GM23338 (cell line): ENCODE results near the gene CACNA2D3. TPM values are rescaled to one million over a fixed set of nuclear protein-coding genes. Genes with fewer than 3 reads are reported as not detected.

Source experiments
- ATAC-seq: fragments of 200-7000 bp; cut with Tn5 transposase; 3 replicates; pipeline ENCODE4 v1.9.1; 2020
- DNase-seq: peaks from one replicate; pipeline ENCODE4 v3.0.0-alpha.2; 2015; ENCODE audit warnings: low spot score
- H2AFZ ChIP-seq: fragments of 200-600 bp; sonication (generic); 2 replicates; pipeline ENCODE4 v1.8.0; 2016; ENCODE audit warnings: antibody characterized with exemption, mild to moderate bottlenecking, moderate library complexity
- H3F3A ChIP-seq: fragments of 200-600 bp; sonication (generic); replicated peaks from 2 replicates; pipeline ENCODE4 v1.8.0; 2017; ENCODE audit warnings: antibody characterized with exemption, mixed run types, low read depth
- H3K27ac ChIP-seq: fragments of 200-600 bp; sonication (generic); 2 replicates; pipeline ENCODE4 v1.6.1; 2016; ENCODE audit warnings: low read depth
- H3K27me3 ChIP-seq: fragments of 200-600 bp; sonication (generic); 2 replicates; pipeline ENCODE4 v1.8.0; 2016; ENCODE audit warnings: mild to moderate bottlenecking, mixed run types, moderate library complexity; ENCODE audit not compliant: insufficient read depth
- H3K36me3 ChIP-seq: fragments of 200-600 bp; sonication (generic); 2 replicates; pipeline ENCODE4 v1.8.0; 2016; ENCODE audit warnings: mild to moderate bottlenecking; ENCODE audit not compliant: insufficient read depth
- H3K4me1 ChIP-seq: fragments of 200-600 bp; sonication (generic); 2 replicates; pipeline ENCODE4 v1.8.0; 2016; ENCODE audit warnings: mild to moderate bottlenecking, moderate library complexity; ENCODE audit not compliant: insufficient read depth
- H3K4me2 ChIP-seq: fragments of 200-600 bp; sonication (generic); 2 replicates; pipeline ENCODE4 v1.7.1; 2017; ENCODE audit warnings: mixed run types
- H3K4me3 ChIP-seq: fragments of 200-600 bp; sonication (generic); 2 replicates; pipeline ENCODE4 v1.6.1; 2016; ENCODE audit warnings: mixed run types
- H3K79me2 ChIP-seq: fragments of 200-600 bp; sonication (generic); replicated peaks from 2 replicates; pipeline ENCODE4 v1.8.0; 2017; ENCODE audit warnings: mild to moderate bottlenecking; ENCODE audit not compliant: insufficient read depth
- H3K9me2 ChIP-seq: fragments of 200-600 bp; sonication (generic); 2 replicates; pipeline ENCODE4 v1.8.0; 2017; ENCODE audit not compliant: insufficient read depth
- H4K20me1 ChIP-seq: fragments of 200-600 bp; sonication (generic); replicated peaks from 2 replicates; pipeline ENCODE4 v1.8.0; 2017; ENCODE audit warnings: mild to moderate bottlenecking; ENCODE audit not compliant: insufficient read depth
- H3K27ac Mint-ChIP-seq: 2 replicates; pipeline ENCODE4 v1.8.0; 2020; ENCODE audit warnings: inconsistent platforms, mild to moderate bottlenecking, moderate library complexity, mixed read lengths
- H3K27me3 Mint-ChIP-seq: 3 replicates; pipeline ENCODE4 v1.8.0; 2022; ENCODE audit warnings: low read depth, mild to moderate bottlenecking, moderate library complexity, mixed read lengths, inconsistent platforms; ENCODE audit not compliant: insufficient read depth, poor library complexity
- H3K36me3 Mint-ChIP-seq: 3 replicates; pipeline ENCODE4 v1.8.0; 2021; ENCODE audit warnings: low read depth, mild to moderate bottlenecking, inconsistent platforms, moderate library complexity, mixed read lengths
- H3K4me1 Mint-ChIP-seq: 3 replicates; pipeline ENCODE4 v1.8.0; 2020; ENCODE audit warnings: mild to moderate bottlenecking, inconsistent platforms, mixed read lengths
- H3K4me3 Mint-ChIP-seq: 3 replicates; pipeline ENCODE4 v1.8.0; 2021; ENCODE audit warnings: moderate library complexity, mild to moderate bottlenecking, inconsistent platforms, mixed read lengths
- H3K9me3 Mint-ChIP-seq: 3 replicates; pipeline ENCODE4 v1.8.0; 2020; ENCODE audit warnings: moderate library complexity, mild to moderate bottlenecking, inconsistent platforms, mixed read lengths
- CREB1 ChIP-seq: fragments of 250-450 bp; sonication (Bioruptor Pico); IDR thresholded peaks from 2 replicates; pipeline ENCODE4 v1.5.0; 2020; ENCODE audit warnings: low read depth, mild to moderate bottlenecking, moderate library complexity
- EZH2 ChIP-seq: fragments of 200-600 bp; sonication (generic); IDR thresholded peaks from one replicate; pipeline ENCODE4 v1.8.0; 2017; ENCODE audit warnings: antibody characterized with exemption, mild to moderate bottlenecking, low read depth; ENCODE audit not compliant: unreplicated experiment
- JUNB ChIP-seq: IDR thresholded peaks from one replicate; pipeline ENCODE4 v1.6.1; 2016; ENCODE audit warnings: antibody characterized with exemption; ENCODE audit not compliant: unreplicated experiment
- NANOG ChIP-seq: IDR thresholded peaks from 2 replicates; pipeline ENCODE4 v1.6.1; 2016; ENCODE audit warnings: antibody characterized with exemption, borderline replicate concordance
- POLR2AphosphoS5 ChIP-seq: IDR thresholded peaks from 2 replicates; pipeline ENCODE4 v1.6.1; 2016; ENCODE audit warnings: antibody characterized with exemption, low read depth
- STAT1 ChIP-seq: IDR thresholded peaks from one replicate; pipeline ENCODE4 v1.6.1; 2016; ENCODE audit warnings: antibody characterized with exemption; ENCODE audit not compliant: unreplicated experiment
- ZNF114 ChIP-seq: fragments of 250-450 bp; sonication (Bioruptor Pico); IDR thresholded peaks from 2 replicates; pipeline ENCODE4 v1.5.0; 2020; ENCODE audit warnings: mild to moderate bottlenecking, moderate library complexity
- ZNF331 ChIP-seq: fragments of 250-450 bp; sonication (Bioruptor Pico); IDR thresholded peaks from 2 replicates; pipeline ENCODE4 v1.5.0; 2020; ENCODE audit warnings: low read depth, mild to moderate bottlenecking, moderate library complexity
- polyA plus RNA-seq: library from polyadenylated mRNA; unstranded; fragments of >200 nt; fragmentation: Nextera tagmentation; extraction: Ambion mirVana; gene quantifications from 2 replicates; pipeline ENCODE4 v1.2.1, GENCODE V29; 2016
- total RNA-seq: library from RNA; depleted of rRNA; stranded (reverse); fragments of >200 nt; shearing (Covaris generic); gene quantifications from 2 replicates; pipeline ENCODE4 v1.2.3, GENCODE V29; 2014
- TF ChIP-seq, protein P1 (sequence below): IDR thresholded peaks from 2 replicates; pipeline ENCODE4 v1.6.1; 2016; ENCODE audit warnings: antibody characterized with exemption
- TF ChIP-seq, protein P2 (sequence below): IDR thresholded peaks from one replicate; pipeline ENCODE4 v1.6.1; 2018; ENCODE audit warnings: antibody characterized with exemption; ENCODE audit not compliant: unreplicated experiment

CACNA2D3 gene
- total and polyA plus RNA-seq, 2 experiments from 2014 or later = 2.2 to 2.3 TPM

DNA sequence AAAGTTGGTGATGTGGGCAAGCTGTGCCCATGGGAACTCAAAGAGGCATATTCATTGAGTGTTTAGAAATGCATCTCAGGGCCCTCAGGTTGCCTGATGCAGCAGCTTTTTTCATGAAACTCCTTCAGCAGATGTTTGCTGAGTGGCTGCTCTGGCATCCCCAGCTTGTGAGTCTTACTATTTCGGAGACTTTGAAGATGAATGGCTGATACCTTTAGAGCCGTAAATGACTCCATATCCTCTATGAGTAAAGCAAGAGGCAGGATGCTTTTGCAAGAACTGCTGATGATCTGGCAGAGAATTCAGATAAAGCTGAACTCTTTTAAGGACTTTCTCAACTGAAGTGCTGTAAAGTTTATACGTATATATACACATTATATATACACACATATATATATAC is 384.3 kb downstream of the CACNA2D3 start (continued):
- TF ChIP-seq, protein P1, sequence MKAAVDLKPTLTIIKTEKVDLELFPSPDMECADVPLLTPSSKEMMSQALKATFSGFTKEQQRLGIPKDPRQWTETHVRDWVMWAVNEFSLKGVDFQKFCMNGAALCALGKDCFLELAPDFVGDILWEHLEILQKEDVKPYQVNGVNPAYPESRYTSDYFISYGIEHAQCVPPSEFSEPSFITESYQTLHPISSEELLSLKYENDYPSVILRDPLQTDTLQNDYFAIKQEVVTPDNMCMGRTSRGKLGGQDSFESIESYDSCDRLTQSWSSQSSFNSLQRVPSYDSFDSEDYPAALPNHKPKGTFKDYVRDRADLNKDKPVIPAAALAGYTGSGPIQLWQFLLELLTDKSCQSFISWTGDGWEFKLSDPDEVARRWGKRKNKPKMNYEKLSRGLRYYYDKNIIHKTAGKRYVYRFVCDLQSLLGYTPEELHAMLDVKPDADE = no peak
- TF ChIP-seq CREB1 (CRISPR knock-in tag) (no peak), EZH2 (no peak), JUNB (no peak)
- TF ChIP-seq, protein P2, sequence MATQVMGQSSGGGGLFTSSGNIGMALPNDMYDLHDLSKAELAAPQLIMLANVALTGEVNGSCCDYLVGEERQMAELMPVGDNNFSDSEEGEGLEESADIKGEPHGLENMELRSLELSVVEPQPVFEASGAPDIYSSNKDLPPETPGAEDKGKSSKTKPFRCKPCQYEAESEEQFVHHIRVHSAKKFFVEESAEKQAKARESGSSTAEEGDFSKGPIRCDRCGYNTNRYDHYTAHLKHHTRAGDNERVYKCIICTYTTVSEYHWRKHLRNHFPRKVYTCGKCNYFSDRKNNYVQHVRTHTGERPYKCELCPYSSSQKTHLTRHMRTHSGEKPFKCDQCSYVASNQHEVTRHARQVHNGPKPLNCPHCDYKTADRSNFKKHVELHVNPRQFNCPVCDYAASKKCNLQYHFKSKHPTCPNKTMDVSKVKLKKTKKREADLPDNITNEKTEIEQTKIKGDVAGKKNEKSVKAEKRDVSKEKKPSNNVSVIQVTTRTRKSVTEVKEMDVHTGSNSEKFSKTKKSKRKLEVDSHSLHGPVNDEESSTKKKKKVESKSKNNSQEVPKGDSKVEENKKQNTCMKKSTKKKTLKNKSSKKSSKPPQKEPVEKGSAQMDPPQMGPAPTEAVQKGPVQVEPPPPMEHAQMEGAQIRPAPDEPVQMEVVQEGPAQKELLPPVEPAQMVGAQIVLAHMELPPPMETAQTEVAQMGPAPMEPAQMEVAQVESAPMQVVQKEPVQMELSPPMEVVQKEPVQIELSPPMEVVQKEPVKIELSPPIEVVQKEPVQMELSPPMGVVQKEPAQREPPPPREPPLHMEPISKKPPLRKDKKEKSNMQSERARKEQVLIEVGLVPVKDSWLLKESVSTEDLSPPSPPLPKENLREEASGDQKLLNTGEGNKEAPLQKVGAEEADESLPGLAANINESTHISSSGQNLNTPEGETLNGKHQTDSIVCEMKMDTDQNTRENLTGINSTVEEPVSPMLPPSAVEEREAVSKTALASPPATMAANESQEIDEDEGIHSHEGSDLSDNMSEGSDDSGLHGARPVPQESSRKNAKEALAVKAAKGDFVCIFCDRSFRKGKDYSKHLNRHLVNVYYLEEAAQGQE = no peak

DNA sequence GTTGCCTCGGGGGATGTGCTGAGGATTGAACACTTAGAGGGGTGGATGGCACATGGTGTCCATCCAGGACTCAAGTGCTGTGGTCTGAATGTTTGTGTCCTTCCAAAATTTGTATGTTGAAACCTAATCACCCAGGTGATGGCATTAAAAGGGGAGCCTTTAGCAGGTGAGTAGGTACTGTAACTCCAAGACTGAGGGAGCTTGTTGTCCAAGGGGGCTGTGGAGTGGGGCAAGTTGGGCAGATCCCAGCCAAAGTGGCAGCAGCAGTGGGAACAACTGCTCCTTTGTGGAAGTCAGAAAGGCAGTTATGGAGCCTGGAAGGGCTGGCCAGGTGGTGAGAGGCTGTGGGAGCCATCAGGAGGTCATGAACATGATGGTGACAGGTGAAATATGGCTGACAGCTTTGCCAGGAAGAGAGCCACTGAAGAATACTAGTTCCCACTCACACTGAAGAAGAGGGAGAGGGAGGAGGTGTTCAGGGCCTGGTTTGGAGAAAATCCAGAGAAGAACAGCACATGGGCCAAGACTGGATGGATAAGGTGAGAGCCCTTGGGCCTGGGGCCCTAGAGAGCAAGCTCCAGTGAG is 385.6 kb downstream of the CACNA2D3 start:
- no peak overlapping the region for H3K4me3 ChIP-seq
- H3K4me2 ChIP-seq = no peak overlapping the region
- H3K4me3 Mint-ChIP-seq = no peak overlapping the region
- H3K27ac Mint-ChIP-seq = no peak overlapping the region
- H3K4me1 Mint-ChIP-seq = no peaks in the 10 kb centered on the region
- H3K36me3 Mint-ChIP-seq = no peaks in the 10 kb centered on the region
- no peaks in the 10 kb centered on the region for H3K27me3 ChIP-seq
- no peak overlapping the region for H2AFZ ChIP-seq
- H3K9me2 ChIP-seq = peaks cover 5% of the 10 kb centered on the region; the same call in 1 of the 2 replicates
- no peak overlapping the region for H3K27ac ChIP-seq
- ATAC-seq (no peak), DNase-seq (no peak)
- H3F3A ChIP-seq = no peaks in the 10 kb centered on the region
- H3K79me2 ChIP-seq = no peaks in the 10 kb centered on the region
- no peaks in the 10 kb centered on the region for H4K20me1 ChIP-seq
- no peaks in the 10 kb centered on the region for H3K36me3 ChIP-seq
- H3K4me1 ChIP-seq = no peaks in the 10 kb centered on the region
- peaks cover 6% of the 10 kb centered on the region for H3K27me3 Mint-ChIP-seq
- TF ChIP-seq ZNF331 (CRISPR knock-in tag) (no peak), POLR2AphosphoS5 (no peak), CREB1 (CRISPR knock-in tag) (no peak), STAT1 (no peak), ZNF114 (CRISPR knock-in tag) (no peak), JUNB (no peak), EZH2 (no peak), NANOG (no peak)
- peaks cover under 1% of the 10 kb centered on the region; the same call in 2 of the 3 replicates for H3K9me3 Mint-ChIP-seq
